ENCODE measurements around the gene LCN1.

The LCN1 gene

DNA sequence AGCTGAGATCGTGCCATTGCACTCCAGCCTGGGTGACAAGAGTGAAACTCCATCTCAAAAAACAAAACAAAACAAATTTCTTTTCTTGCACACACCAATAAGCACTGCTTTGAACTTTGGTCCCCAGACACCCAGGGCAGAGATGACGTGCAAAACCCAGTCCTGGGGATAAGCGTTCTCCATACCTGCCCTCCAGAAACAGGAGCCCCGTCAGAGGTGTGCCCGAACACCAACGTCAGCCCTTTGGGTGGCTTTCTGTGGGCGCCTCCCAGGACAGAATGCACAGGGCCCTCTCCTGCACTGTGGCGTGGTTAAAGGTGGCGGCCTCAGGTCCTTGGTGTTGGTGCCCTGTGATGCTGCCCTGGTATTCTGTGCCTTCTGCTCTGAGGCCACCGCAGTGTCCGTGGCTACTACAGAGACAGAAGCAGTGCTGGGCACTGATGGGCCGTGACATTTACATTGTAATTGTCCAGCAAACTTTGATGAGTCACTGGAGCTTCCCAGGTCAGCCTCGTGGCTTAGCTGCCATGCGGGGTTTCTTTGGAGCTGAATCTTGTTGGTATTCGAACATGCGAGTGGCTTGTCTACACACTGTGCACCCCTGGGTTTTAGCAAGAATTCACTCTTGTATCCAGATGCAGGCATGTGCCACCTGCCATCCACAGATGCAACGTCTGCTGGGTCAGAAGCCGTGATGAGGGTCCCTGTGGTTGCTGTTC is 31.9 kb upstream of the LCN1 start:
- no peak for DNase-seq

DNA sequence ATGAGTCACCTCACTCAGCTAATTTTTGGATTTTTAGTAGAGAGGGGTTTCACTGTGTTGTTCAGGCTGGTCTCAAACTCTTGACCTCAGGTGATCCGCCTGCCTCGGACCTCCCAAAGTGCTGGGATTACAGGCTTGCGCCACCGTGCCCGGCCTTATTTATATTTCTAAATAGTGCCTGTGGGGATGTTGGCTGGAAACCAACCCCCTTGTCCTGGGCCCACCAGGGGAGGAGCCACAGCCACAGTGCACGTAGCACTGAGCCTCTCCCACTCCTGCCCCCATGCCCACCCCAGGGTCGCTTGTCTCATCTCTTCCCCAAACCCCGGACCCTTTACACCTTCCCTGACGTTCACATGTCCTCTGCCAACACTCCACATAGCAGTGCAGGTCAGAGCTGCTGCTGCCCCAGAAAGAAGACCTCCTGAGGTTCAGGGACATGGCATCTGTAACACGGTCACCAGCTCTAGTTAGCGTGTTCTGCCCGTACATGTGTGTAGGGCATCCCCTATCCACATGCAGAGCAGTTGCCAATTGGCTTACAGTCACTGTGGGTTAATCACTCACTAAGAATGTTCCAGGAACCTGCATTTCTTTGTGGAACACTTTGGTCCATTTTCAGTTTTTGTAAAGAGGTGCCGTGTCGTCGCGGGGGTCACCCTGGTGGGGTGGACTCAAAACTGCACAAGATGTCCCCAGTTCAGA is 30.9 kb upstream of the LCN1 start:
- no peak for DNase-seq

GRCh38 chr9:135490980-135491464 is 30.2 kb upstream of the LCN1 start:
- no peak for DNase-seq

- DNase-seq: no peak
These were observed 29.5 kb upstream of the LCN1 start for GRCh38 chr9:135491764-135492163.

DNA sequence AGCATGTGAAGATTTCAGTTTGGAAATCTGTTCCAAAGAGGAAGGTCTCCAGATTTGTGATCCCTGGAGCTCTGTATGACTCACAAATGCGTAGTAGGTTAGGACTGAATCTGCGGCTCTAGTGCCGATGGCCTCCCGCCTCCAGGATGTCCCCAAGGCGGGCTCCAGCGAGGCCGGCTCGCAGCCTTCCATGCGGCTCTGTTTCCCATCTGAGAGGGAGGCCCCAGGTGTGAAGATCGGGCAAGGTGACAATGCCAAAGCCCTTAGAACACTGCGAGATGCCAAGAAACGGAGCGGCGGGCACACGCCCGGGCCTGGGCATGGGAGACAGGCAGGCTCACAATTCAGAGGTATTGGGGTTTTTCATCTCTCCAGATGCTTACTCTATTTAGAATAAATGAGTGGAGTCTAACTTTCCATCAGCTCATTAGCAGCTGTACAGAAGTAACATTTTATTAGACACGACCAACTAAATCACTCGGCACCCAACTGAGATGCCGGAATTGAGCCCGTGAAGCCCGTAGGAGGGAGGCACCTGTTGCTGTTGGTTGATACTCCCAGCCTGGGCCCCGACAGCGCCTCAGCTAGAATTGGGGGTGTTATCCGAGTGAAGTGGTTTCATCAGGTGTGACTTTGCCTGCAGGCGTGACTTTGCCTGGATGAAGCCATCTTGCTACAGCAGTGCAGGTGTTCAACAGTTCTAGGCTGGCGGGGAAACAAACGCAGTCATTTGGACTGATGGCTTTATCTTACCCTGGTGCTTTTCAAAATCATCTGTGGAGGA is 28.2 kb upstream of the LCN1 start:
- no peak for DNase-seq

DNA sequence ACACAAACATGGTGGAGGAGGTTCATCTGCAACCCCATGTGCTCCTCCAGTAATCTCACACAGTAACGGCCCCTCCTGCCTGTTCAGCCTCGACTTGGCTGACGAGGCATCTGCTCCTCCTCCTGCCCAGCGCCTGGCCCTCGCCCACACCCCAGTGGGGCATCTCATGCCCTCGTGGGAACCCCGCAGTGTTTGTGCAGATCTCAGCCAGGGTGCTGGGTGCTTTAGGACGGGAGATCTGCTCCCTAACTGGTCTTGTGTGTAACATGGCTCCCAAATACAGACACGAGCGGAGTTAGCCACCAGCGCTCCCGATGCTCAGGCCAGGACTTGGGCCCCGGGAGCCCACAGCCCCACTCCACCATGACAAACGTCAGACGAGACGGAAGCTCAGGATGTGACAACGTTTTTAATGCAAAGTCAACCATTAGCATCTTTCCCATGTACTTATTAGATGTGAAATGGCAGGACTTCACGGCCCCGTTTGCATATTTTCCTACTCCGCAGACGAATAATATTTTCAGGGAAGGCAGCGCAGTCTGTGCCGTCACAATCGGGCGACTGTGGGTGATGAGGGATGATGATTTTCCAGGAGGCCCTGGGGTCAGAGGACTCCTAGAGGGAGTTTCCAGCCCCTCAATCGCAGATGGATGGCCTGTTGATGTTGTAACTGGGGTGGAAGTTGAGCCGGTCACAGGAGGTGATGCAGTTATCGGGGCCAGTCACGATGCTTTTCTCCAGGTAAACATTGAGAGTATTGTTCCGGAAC is 26.3 kb upstream of the LCN1 start:
- DNase-seq: no peak

DNA sequence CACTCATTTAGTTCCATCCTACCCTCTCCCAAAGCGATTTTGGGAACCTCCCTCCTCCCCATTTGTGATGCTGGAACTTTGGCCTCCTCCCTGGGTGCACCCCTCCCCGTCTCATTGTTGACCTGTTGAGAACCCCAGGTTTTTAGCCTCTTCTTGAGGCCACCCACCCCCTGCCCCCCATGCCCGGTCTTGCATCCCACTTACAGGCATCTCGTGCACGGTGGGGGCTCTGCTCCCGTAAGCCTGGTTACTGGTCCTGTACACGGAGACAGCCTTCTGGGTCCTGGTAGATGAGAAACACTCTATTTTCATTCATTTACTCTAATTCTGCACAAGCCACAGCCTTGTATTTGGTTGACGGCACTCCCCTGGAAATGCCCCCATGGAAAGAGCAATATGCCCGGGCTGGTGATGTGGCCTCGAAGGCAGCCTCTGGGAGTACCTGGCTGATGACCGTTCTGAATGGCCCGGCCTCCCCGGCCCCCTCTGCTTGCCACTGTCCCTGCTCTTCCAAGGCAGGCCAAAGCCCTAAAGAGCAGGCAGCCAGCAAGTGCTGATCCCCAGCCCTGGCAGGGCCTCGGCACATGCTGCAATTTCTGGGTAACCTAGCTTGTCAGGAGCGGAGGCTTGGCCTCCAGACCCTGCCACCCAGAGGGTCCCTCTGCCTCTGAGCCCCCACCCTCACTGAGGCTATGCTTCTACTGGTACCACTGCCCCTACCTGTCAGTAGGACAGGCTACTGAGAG is 22.7 kb upstream of the LCN1 start:
- DNase-seq: no peak

- peak; percentile 90 for DNase-seq
These were observed 21.7 kb upstream of the LCN1 start for GRCh38 chr9:135499326-135500070.

GRCh38 chr9:135500071-135500524 is 21.1 kb upstream of the LCN1 start:
- no peak for DNase-seq

DNA sequence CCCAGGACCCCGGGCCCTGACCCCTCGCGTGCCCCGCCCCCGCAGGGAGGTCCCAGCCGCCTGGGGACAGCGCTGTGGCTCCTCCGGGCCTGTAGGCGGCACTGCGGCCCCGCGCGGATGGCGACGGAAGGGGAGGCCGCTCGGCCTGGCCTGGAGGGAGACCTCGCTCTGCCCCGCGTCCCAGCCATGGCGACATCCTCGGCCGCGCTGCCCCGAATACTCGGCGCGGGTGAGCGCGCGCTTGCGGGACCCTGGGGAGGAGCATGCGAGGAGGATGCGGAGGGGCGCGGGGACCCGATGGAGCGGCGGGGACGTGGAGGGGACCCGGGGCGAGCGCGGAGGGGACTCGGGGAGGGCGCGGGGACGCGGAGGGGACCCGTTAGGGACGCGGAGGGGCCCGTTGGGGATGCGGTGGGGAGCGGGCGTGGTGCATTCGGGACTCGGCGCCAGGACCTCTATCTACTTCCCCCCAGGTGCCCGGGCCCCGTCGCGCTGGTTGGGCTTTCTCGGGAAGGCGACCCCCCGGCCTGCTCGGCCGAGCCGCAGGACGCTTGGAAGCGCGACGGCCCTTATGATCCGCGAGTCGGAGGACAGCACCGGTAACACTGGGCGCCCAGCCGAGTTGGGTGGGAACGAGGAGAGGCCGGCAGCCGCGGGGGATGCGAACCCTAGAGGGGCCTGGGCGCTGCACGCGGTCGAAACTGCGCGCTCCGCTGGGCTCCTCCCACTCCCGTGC is 20.5 kb upstream of the LCN1 start, which contains the start of gene MRPS2:
Gene MRPS2 (plus strand): TSS at position 158 of the 736 bp plus-strand sequence. CDS start 29 bp downstream, at position 187.
- DNase-seq: peak; percentile 87 to 88

- DNase-seq: peak in 1 of 2 donors; percentile 29
These were observed 19.7 kb upstream of the LCN1 start for GRCh38 chr9:135501261-135502167.

GRCh38 chr9:135502168-135502872 is 18.9 kb upstream of the LCN1 start:
- DNase-seq: no peak

DNA sequence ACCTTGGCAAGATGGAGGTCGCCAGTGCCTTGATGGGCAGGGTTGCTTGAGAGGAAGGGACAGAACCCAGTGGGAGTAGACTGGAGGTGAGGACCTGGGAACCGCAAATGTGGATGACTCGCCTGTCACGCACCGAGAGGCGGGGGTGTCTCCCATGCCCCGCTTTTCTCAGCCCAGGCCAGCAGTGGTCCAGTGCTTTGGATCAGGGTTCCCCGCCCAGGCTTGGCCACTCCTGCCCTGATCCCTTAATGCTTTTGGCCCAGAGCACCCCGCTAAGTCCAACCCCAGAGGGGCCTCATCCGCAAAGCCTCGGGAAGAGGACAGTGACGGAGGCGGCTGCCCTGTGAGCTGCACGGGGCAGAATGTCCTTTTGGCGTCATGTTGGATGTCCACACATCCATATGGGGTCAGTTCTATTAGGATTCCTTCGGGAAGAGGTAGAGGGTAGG is 18.3 kb upstream of the LCN1 start:
- DNase-seq: no peak

DNA sequence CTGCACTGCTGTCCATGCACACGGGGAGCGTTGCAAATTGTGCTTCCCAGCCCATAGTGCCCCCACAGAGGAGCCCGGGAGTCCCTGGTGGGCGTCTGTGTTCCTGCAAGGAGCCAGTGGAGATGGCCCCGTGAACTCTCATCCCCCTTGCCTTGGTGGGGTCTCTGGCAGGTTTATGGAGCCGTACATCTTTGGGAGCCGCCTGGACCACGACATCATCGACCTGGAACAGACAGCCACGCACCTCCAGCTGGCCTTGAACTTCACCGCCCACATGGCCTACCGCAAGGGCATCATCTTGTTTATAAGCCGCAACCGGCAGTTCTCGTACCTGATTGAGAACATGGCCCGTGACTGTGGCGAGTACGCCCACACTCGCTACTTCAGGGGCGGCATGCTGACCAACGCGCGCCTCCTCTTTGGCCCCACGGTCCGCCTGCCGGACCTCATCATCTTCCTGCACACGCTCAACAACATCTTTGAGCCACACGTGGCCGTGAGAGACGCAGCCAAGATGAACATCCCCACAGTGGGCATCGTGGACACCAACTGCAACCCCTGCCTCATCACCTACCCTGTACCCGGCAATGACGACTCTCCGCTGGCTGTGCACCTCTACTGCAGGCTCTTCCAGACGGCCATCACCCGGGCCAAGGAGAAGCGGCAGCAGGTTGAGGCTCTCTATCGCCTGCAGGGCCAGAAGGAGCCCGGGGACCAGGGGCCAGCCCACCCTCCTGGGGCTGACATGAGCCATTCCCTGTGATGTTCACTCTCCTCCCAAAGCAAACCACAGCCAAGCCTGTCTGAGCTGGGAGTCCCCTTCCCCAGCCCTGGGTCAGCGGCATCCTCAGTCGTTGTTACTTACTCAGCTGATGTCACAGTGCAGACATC is 17.6 kb upstream of the LCN1 start:
- DNase-seq: no peak

DNA sequence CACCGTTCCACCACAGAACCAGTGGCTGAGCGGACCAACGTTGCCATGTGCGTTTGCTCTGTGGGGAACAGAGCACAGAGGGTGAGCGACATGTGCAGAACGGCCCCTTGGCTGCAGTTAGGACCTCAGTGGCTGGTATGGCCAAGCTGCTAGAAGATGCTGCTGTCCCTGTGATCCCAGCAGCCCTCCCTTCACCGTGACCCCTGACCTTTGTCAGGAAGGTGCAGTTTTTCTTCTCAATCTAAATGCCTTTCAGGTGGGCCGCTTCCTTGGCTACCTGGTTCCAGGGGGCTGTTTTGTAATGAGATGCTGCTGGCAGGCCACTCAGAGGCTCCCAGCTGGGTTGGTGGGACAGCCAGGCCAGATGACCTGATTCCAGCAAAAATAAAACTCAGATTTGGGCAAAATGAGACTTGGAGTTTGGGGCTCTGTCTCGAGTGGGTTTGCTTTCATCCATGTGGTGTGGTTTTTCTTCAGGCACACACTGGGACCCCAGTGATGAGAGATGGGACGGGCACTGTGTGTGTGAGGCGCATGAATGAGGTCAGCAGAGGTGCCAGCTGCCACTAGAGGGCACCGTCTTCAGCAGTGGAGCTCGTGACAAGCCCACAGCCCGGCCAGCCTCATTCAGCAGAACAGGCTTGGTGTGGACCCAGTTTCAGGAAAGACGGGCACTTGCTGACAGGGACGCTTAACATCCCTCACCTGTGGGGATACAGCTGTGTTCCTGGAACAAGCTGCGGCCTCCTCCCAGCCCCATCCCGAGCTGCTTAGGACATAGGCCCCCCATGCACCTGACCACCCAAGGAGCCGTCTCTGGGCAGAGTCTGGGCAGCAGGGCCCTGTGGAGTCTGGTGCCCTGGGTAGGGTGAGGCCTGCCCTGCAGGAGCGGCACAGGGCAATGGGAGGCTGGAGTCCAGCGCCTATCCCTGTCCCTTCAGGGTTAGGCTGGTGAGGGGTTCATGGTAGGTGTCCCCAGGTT is 16.7 kb upstream of the LCN1 start:
- peak; percentile 48 to 51 for DNase-seq
